ENCODE data around the gene IL2RA. TPM values are rescaled to one million over a fixed set of nuclear protein-coding genes. Genes with fewer than 3 reads are reported as not detected.

Gene IL2RA
- polyA plus RNA-seq, 3 donors = 0.06 TPM; not detected in 2

DNA sequence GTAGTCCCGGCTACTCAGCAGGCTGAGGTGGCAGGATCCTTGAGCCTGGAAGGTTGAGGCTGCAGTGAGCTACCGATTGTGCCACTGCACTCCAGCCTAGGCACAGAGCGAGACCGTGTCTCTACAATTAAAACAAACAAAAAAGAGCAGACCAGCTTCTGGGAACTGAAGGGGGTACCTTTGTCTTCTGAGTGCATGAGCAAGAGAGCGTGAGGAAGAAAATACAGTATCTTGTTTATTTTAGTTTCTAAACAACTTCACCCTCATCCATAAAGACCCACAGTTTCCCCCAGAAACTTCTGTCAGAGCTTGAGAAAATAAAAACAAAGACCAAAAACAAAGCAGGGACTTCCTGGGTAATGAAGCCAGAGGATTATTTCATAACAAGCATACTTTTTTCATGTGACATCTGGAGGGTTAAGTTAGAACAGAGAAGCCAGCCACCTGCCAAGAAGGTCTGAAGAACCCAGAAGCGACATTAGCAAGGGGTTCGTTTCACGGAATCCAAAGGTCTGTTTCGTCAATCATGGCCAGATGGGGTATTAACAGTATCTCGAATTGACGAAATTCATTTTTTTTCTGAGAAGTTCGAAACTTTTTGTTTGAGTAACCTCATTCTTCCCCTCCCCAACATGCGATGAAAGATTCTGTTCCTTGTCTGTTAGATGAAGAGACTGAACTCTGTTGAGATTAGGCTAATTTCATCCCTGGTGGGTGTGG is 10.2 kb upstream of the IL2RA start:
- DNase-seq = no peak

More for the DNA sequence above, 10.2 kb upstream of the IL2RA start:
- WGBS (ENCODE audit: insufficient coverage) = 18% methylated on average over 3 of the region's 13 CpGs
- no peaks in the 10 kb centered on the region for H3K36me3 ChIP-seq (replicated peaks in 1 of 2; ENCODE audit: control insufficient read depth in 1 of 2, insufficient read depth in 2 of 2, low read length in 2 of 2)
- H3K4me1 Mint-ChIP-seq = peaks cover 60% of the 10 kb centered on the region
- no peaks in the 10 kb centered on the region for H4K20me1 ChIP-seq (ENCODE audit: insufficient read depth, low read length)
- peak overlapping the region in 6 of 7 donors; percentile 0 to 87 (median 58) for H3K27ac Mint-ChIP-seq
- H3K9me3 Mint-ChIP-seq = peaks cover 0 to 2% (median 0%) of the 10 kb centered on the region in 7 donors
- H3K27me3 ChIP-seq (ENCODE audit: control insufficient read depth in 2 of 2, insufficient read depth in 2 of 2, low read length in 2 of 2) = no peaks in the 10 kb centered on the region
- H3K9ac ChIP-seq (ENCODE audit: insufficient read depth, low read length, poor library complexity, severe bottlenecking) = no peak overlapping the region
- intact Hi-C loops (cut with micrococcal nuclease) = no loop called here
- H3K4me3 ChIP-seq (replicated peaks in 1 of 3; ENCODE audit: low read depth in 2 of 3, low read length in 3 of 3) = peak overlapping the region in 1 of 3 experiments; percentile 27
- peak overlapping the region in 1 of 2 donors; percentile 63 for H3K27ac ChIP-seq (ENCODE audit: low read depth in 1 of 2, low read length in 2 of 2)
- no peaks in the 10 kb centered on the region for H3K79me2 ChIP-seq (ENCODE audit: insufficient read depth, low read length)
- H3K27me3 Mint-ChIP-seq (ENCODE audit: low read depth in 3 of 3) = peaks cover 0 to 4% (median 4%) of the 10 kb centered on the region in 3 donors
- no peaks in the 10 kb centered on the region for H3K9me3 ChIP-seq (replicated peaks in 1 of 2; ENCODE audit: control insufficient read depth in 1 of 2, insufficient read depth in 1 of 2, low read length in 2 of 2)
- peaks cover 0 to 5% of the 10 kb centered on the region in 2 donors for H3K36me3 Mint-ChIP-seq
- peak overlapping the region; percentile 35 for H3K4me2 ChIP-seq (replicated peaks; ENCODE audit: extremely low read depth, low read length, poor library complexity, severe bottlenecking)
- peaks cover 51 to 56% of the 10 kb centered on the region in 2 donors for H3K4me1 ChIP-seq (ENCODE audit: control insufficient read depth in 1 of 2, insufficient read depth in 2 of 2, low read length in 2 of 2)
- H3K4me3 Mint-ChIP-seq = peak overlapping the region; percentile 15 to 20
- peak overlapping the region; percentile 34 for H2AFZ ChIP-seq (ENCODE audit: insufficient read depth, low read depth, low read length, poor library complexity, severe bottlenecking)
- TF ChIP-seq, protein P1, sequence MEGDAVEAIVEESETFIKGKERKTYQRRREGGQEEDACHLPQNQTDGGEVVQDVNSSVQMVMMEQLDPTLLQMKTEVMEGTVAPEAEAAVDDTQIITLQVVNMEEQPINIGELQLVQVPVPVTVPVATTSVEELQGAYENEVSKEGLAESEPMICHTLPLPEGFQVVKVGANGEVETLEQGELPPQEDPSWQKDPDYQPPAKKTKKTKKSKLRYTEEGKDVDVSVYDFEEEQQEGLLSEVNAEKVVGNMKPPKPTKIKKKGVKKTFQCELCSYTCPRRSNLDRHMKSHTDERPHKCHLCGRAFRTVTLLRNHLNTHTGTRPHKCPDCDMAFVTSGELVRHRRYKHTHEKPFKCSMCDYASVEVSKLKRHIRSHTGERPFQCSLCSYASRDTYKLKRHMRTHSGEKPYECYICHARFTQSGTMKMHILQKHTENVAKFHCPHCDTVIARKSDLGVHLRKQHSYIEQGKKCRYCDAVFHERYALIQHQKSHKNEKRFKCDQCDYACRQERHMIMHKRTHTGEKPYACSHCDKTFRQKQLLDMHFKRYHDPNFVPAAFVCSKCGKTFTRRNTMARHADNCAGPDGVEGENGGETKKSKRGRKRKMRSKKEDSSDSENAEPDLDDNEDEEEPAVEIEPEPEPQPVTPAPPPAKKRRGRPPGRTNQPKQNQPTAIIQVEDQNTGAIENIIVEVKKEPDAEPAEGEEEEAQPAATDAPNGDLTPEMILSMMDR (IDR thresholded peaks at IDR 0.05) = no peak
